ENCODE results near the gene TMED6.

TMED6 gene

GRCh38 chr16:69324013-69324531, 27.5 kb downstream of the TMED6 start:
- no peak for DNase-seq (ENCODE audit: low spot score)

- no peak for DNase-seq (ENCODE audit: low spot score)
Measured at GRCh38 chr16:69323415-69323814, 28.2 kb downstream of the TMED6 start.

GRCh38 chr16:69322343-69322742, 29.2 kb downstream of the TMED6 start:
- DNase-seq (ENCODE audit: low spot score): no peak

GRCh38 chr16:69321080-69321479, 30.5 kb downstream of the TMED6 start:
- DNase-seq (ENCODE audit: low spot score): no peak

GRCh38 chr16:69320740-69321073, 30.9 kb downstream of the TMED6 start:
- DNase-seq (ENCODE audit: low spot score): no peak

GRCh38 chr16:69319826-69320739, 31.5 kb downstream of the TMED6 start:
- no peak for DNase-seq (ENCODE audit: low spot score)

GRCh38 chr16:69319381-69319780, 32.2 kb downstream of the TMED6 start:
- no peak for DNase-seq (ENCODE audit: low spot score)

GRCh38 chr16:69318911-69319289, 32.7 kb downstream of the TMED6 start:
- no peak for DNase-seq (ENCODE audit: low spot score)

- no peak for DNase-seq (ENCODE audit: low spot score)
Measured at GRCh38 chr16:69318177-69318910, 33.2 kb downstream of the TMED6 start.

GRCh38 chr16:69316595-69317034, 35.0 kb downstream of the TMED6 start:
- DNase-seq (ENCODE audit: low spot score): no peak

GRCh38 chr16:69315486-69316311, 35.9 kb downstream of the TMED6 start:
- DNase-seq (ENCODE audit: low spot score): no peak

GRCh38 chr16:69314534-69314933, 37.1 kb downstream of the TMED6 start:
- DNase-seq (ENCODE audit: low spot score): no peak

GRCh38 chr16:69313469-69313868, 38.1 kb downstream of the TMED6 start:
- DNase-seq (ENCODE audit: low spot score): no peak

- peak; percentile 60 for DNase-seq (ENCODE audit: low spot score)
Measured at GRCh38 chr16:69311533-69312387, 39.8 kb downstream of the TMED6 start.

- DNase-seq (ENCODE audit: low spot score): peak; percentile 98
Measured at GRCh38 chr16:69310653-69311532, 40.7 kb downstream of the TMED6 start, which contains the start of gene VPS4A. TSS of gene VPS4A (plus strand) at chr16:69311350. CDS start at chr16:69311512, 162 bp downstream.

GRCh38 chr16:69309316-69309715, 42.3 kb downstream of the TMED6 start:
- no peak for DNase-seq (ENCODE audit: low spot score)

- no peak for DNase-seq (ENCODE audit: low spot score)
Measured at GRCh38 chr16:69307856-69308255, 43.7 kb downstream of the TMED6 start.

GRCh38 chr16:69307091-69307490, 44.5 kb downstream of the TMED6 start:
- DNase-seq (ENCODE audit: low spot score): no peak

- no peak for DNase-seq (ENCODE audit: low spot score)
Measured at GRCh38 chr16:69306031-69306430, 45.6 kb downstream of the TMED6 start.

- no peak for DNase-seq (ENCODE audit: low spot score)
Measured at GRCh38 chr16:69302301-69302700, 49.3 kb downstream of the TMED6 start.
